HG02852 (cell line): ENCODE measurements around the gene PEX5.
A peak's percentile ranks its signal among the peaks of the same experiment; 100 is the strongest.

Source experiments
- ATAC-seq: cut with Tn5 transposase; IDR thresholded peaks from one replicate; pipeline ENCODE4 v1.9.1; 2021; ENCODE audit warnings: mild to moderate bottlenecking, moderate library complexity; ENCODE audit not compliant: unreplicated experiment

Gene PEX5

DNA sequence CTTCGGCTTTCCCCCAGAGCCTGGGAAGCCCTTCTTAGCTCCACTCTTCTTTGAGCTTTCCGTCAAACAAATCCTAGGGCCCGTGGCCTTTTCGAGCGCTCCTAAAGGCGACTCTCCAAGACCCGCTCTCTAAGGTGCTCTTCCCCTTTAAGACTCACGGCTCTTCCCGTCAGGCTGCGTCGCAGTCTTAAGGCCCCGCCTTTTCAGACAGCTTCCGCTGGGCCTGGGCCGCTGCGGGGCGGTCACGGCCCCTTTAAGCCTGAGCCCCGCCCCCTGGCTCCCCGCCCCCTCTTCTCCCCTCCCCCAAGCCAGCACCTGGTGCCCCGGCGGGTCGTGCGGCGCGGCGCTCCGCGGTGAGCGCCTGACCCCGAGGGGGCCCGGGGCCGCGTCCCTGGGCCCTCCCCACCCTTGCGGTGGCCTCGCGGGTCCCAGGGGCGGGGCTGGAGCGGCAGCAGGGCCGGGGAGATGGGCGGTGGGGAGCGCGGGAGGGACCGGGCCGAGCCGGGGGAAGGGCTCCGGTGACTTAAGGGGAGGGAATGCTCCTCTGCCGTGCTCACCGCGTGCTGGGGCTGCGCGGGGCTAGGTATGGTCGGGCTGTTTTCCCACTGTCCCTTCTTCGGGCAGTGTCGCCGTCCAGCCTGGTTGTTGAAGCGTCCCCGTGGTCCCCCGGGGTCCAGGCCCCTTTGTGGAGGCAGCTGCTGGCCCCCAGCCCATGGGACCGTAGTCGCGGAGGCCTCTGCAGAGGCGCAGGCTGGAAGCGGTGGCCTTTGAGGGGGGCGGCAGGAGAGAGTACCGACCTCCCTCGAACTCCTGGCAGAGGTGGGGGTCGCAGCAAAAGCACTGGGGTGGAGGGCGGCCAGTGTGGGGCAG is at the start of gene PEX5:
Gene PEX5 (plus strand): TSS at position 289 of the 870 bp plus-strand sequence. CDS start 692 bp downstream, outside the sequence.
- peak; percentile 97 for ATAC-seq

- no peak for ATAC-seq
Measured at GRCh38 chr12:7141351-7142005, 48.0 kb upstream of the PEX5 start.

GRCh38 chr12:7142056-7142644 is 47.3 kb upstream of the PEX5 start:
- ATAC-seq: no peak

- no peak for ATAC-seq
Measured at GRCh38 chr12:7142809-7143465, 46.5 kb upstream of the PEX5 start.

- ATAC-seq: no peak
Measured at GRCh38 chr12:7143564-7143963, 45.9 kb upstream of the PEX5 start.

GRCh38 chr12:7144414-7145120 is 44.9 kb upstream of the PEX5 start:
- ATAC-seq: no peak

- no peak for ATAC-seq
Measured at GRCh38 chr12:7145671-7146070, 43.8 kb upstream of the PEX5 start.

DNA sequence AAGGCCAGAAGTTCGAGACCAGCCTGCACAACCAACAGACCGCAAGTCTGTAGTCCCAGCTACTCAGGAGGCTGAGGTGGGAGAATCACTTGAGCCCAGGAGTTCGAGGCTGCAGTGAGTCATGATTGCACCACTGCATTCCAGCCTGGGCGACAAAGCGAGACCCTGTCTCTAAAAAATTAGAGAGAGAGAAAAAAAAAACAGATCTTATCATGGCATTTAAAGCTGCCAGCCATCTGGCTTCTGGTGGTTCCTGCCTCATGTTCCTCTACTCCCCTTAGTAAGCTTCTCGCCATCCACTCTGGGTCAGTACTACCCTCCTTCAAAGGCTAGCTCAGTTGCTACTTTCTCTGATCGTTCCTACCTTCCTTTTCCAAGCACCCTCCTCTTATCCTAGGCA is 43.3 kb upstream of the PEX5 start:
- ATAC-seq: no peak

DNA sequence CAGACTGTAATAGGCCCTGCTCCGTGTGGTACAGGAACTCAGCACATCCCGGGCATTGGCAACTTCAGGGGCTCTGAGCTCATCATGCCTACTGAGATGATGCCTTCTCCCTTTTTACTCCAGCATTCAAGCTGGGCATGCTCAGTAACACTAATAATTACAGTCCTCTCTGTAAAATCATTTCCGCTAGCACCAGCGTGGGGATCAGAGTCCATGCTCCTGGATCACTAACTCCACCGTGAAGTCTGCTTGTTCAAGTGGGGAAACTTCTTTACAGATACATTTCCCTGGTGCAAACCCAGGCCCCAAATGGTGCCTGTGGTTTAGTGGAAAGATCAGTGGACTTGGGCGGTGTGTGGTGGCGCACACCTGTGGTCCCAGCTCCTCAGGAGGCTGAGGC is 42.6 kb upstream of the PEX5 start:
- no peak for ATAC-seq

DNA sequence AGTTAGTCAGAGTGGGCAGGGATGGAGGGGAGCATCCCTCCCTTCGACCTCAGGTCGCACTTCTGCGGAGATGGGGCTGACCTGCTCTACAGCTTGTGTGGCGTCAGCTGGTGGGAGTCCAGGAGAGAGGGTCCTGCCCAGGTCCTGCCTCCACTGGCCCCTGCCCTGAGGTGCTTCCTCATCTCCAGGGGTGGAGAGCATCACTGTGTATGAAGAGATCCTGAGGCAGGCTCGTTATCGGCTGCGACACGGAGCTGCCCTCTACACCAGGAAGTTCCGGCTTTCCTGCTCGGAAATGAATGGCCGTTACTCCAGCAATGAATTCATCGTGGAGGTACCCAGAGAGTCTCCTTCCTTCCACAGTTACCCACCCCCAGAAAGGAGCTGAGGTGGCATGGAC is 39.1 kb upstream of the PEX5 start:
- no peak for ATAC-seq

DNA sequence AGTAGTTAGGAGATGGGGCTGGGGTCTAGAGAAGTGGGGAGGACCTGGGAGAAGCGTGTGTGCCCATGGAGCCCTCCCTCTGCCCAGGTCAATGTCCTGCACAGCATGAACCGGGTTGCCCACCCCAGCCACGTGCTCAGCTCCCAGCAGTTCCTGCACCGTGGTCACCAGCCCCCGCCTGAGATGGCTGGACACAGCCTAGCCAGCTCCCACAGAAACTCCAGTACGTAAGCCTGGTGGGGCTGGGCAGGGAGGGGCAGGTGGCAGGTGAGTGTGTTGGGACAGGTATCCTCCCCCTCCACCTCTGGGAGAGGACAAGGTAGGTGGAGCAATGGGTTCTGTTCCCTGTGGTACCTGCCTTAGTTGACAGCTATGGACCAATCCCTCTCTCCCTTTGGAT is 38.6 kb upstream of the PEX5 start:
- ATAC-seq: no peak

GRCh38 chr12:7151532-7151931 is 38.0 kb upstream of the PEX5 start:
- no peak for ATAC-seq

- ATAC-seq: no peak
Measured at GRCh38 chr12:7152818-7153217, 36.7 kb upstream of the PEX5 start.

DNA sequence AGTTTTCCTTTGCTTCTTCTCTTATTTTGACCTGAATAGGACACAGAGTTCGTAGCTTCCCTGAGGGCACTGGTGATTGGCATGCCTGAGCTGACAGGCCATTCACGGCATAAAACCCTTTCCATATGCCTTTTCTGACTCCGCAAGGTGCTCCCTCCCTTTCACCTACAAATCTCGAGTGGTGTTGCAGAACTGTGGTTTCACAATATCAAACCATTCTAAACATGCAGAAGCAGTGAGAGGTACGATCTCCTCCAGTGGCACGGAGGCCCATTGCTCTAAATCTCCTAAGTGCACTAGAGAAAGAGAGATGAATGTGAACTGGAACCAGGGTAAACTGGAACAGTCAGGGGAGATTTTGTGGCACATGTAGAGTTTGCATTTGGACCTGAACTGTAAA is 35.4 kb upstream of the PEX5 start:
- no peak for ATAC-seq

DNA sequence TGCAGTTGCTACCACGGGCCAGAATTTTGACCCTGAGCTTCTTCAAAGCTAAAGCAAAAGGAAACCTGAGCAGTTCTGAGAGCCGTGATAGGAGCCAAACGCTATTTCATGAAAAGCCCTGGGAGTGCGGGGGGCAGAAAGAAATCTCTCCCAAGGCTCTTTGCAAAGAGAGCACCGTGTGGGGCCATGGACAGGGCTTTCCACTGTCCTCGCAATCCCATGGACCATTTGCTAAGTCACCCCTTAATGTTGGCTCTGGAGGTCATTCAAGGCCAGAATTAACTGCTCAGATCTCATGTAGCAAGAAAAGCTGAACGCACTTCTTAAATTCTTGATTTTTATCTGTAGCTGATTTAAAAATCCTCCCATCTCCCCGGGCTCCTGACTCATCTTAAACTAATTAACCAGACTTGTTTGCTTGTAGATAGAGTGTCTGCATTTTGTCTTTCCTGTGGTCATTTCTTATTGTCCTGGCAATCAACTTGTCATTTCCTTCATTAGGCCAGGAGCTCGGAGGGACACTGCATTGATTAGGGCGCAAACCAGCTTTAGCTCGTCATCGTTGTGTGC is 34.5 kb upstream of the PEX5 start:
- no peak for ATAC-seq

DNA sequence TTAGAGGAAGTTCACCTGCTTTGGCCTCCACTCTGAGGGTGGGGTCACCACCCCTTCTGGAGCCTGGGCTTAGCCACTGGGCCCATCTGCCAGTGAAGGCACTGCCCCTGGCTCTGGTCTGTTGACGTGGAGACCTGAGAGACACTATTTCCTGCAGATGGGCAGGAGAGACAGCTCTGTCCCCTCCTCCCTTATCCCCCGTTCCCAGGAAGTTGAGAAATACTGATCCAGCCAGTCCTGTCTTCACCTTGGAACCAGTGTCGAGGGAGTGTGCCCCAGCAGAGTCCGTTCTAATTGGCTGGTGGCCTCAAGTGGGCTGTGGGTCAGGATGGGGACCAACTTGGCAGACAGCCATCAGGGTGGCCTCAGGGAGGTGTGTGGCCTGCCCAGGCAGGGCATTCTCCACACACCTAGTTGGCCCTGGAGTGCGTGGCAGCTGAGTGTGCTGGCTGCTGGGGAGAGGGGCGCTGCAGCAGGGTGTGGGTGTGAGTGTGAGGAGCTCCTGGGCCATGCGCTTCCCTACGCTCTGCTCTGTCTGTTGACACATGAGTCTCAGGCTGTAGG is 33.9 kb upstream of the PEX5 start:
- ATAC-seq: no peak

GRCh38 chr12:7156259-7157197 is 33.0 kb upstream of the PEX5 start:
- no peak for ATAC-seq

- no peak for ATAC-seq
Measured at GRCh38 chr12:7157391-7157790, 32.1 kb upstream of the PEX5 start.
